ENCODE results near the gene MTURN. TPM values are rescaled to one million over a fixed set of nuclear protein-coding genes. Genes with fewer than 3 reads are reported as not detected.

Gene MTURN
- total and polyA plus RNA-seq, 2 donors (not counting 1 experiment from before 2014, with no cell fraction given) = 4.5 to 13.9 TPM

- CTCF ChIA-PET = interaction anchor here (1.4 to 1.6 kb wide), 2 partner anchors 108 to 396 kb away, joined by 4 to 5 read pairs; no protein-coding TSS in a partner anchor
- no peak for ATAC-seq (ENCODE audit: low read depth)
Observed at GRCh38 chr7:30167901-30168300, 33.1 kb downstream of the MTURN start.

More at GRCh38 chr7:30167901-30168300, 33.1 kb downstream of the MTURN start:
- Mint-ChIP-seq H3K4me1 (peaks cover 17% of the 10 kb centered on the region), H3K9me3 (ENCODE audit: insufficient read depth) (no peaks in the 10 kb centered on the region), H3K27me3 (no peaks in the 10 kb centered on the region), H3K27ac (no peak overlapping the region), H3K4me3 (no peak overlapping the region)
- POLR2A ChIA-PET = interaction anchor here (0.6 kb wide), 1 partner anchor 356 kb away, joined by 3 read pairs; no protein-coding TSS in a partner anchor
- no peak overlapping the region for H3K4me2 ChIP-seq (replicated peaks; ENCODE audit: low read depth, low read length, poor library complexity, severe bottlenecking)
- H3K79me2 ChIP-seq (ENCODE audit: control insufficient read depth, insufficient read depth, low read length) = no peaks in the 10 kb centered on the region
- no peak for DNase-seq
- H4K20me1 ChIP-seq (ENCODE audit: control insufficient read depth, insufficient read depth, low read length, poor library complexity, severe bottlenecking) = no peaks in the 10 kb centered on the region
- WGBS (ENCODE audit: insufficient coverage) = 100% methylated on average over 1 of the region's 6 CpGs
- no peaks in the 10 kb centered on the region for H3K27me3 ChIP-seq (replicated peaks in 1 of 4; ENCODE audit: control extremely low read depth in 1 of 4, control insufficient read depth in 3 of 4, insufficient read depth in 4 of 4, low read length in 3 of 4)
- H3K9ac ChIP-seq (ENCODE audit: low read length) = no peak overlapping the region
- no peaks in the 10 kb centered on the region for H3K36me3 ChIP-seq (replicated peaks in 1 of 2; ENCODE audit: control extremely low read depth in 1 of 2, control insufficient read depth in 1 of 2, extremely low read depth in 1 of 2, insufficient read depth in 2 of 2, low read length in 1 of 2)
- TF ChIP-seq CTCF (IDR thresholded peaks at IDR 0.05) (no peak), EZH2 (IDR thresholded peaks at IDR 0.05; ENCODE audit: borderline replicate concordance, insufficient read depth, low read depth, low read length, poor library complexity, severe bottlenecking) (no peak)
- H3K4me1 ChIP-seq (ENCODE audit: control insufficient read depth in 2 of 2, insufficient read depth in 2 of 2, low read length in 2 of 2) = peaks cover 14 to 21% of the 10 kb centered on the region in 2 donors
- H3K9me3 ChIP-seq (ENCODE audit: control extremely low read depth in 1 of 3, control insufficient read depth in 2 of 3, insufficient read depth in 1 of 3, low read length in 2 of 3) = no peaks in the 10 kb centered on the region
- intact Hi-C loops (cut with micrococcal nuclease) = no loop called here
- H3K4me3 ChIP-seq (ENCODE audit: control extremely low read depth in 1 of 5, extremely low read depth in 1 of 5, insufficient read depth in 1 of 5, low read depth in 2 of 5, low read length in 4 of 5) = no peak overlapping the region
- H2AFZ ChIP-seq (ENCODE audit: insufficient read depth, low read depth, low read length, poor library complexity, severe bottlenecking) = no peak overlapping the region
- no peak overlapping the region for H3K27ac ChIP-seq (ENCODE audit: low read length in 2 of 2)

All from B cell (primary cell).